NB4 (cell line): ENCODE data around the gene SDK2.

ENCODE experiments used
- MYC ChIP-seq: IDR thresholded peaks from 2 replicates; pipeline ENCODE4 v1.6.1; 2011; ENCODE audit warnings: low read depth, low read length
- POLR2A ChIP-seq: IDR thresholded peaks from 2 replicates; pipeline ENCODE4 v1.6.1; 2011; ENCODE audit warnings: mild to moderate bottlenecking; ENCODE audit not compliant: insufficient read length; ENCODE audit errors: extremely low read depth
- TF ChIP-seq, protein P1 (sequence below): IDR thresholded peaks from one replicate; pipeline ENCODE4 v1.5.1; 2012; ENCODE audit warnings: low read depth, low read length
- TF ChIP-seq, protein P2 (sequence below): IDR thresholded peaks from 2 replicates; pipeline ENCODE4 v1.6.1; 2011; ENCODE audit warnings: low read depth, low read length

DNA sequence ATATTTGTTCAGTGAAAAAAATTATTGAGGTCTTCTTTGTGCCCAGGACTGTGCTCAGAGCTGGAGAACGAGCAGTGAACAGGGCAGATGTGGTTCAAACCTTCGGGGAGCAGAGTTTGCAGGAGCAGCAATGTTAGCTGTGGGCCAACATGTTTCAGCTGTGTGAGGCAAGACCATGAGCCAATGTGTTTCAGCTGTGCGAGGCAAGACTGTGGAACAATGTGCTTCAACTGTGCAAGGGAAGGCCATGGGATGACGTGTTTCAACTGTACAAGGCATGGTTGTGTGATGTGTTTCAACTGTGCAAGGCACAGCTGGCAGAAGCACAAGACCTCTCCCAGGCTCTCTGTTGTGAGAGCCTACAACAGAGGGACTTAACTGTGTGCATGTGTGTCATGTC, 35.2 kb upstream of the SDK2 start:
- TF ChIP-seq, protein P1, sequence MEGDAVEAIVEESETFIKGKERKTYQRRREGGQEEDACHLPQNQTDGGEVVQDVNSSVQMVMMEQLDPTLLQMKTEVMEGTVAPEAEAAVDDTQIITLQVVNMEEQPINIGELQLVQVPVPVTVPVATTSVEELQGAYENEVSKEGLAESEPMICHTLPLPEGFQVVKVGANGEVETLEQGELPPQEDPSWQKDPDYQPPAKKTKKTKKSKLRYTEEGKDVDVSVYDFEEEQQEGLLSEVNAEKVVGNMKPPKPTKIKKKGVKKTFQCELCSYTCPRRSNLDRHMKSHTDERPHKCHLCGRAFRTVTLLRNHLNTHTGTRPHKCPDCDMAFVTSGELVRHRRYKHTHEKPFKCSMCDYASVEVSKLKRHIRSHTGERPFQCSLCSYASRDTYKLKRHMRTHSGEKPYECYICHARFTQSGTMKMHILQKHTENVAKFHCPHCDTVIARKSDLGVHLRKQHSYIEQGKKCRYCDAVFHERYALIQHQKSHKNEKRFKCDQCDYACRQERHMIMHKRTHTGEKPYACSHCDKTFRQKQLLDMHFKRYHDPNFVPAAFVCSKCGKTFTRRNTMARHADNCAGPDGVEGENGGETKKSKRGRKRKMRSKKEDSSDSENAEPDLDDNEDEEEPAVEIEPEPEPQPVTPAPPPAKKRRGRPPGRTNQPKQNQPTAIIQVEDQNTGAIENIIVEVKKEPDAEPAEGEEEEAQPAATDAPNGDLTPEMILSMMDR: no peak
- TF ChIP-seq POLR2A (no peak), MYC (no peak)
- TF ChIP-seq, protein P2, sequence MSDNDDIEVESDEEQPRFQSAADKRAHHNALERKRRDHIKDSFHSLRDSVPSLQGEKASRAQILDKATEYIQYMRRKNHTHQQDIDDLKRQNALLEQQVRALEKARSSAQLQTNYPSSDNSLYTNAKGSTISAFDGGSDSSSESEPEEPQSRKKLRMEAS: no peak
